MM.1S (cell line): ENCODE data around the gene GABARAPL1.

Experiments
- DNase-seq: peaks from one replicate; pipeline ENCODE4 v3.0.0-alpha.2; 2015
- H2AFZ ChIP-seq: fragments of 300-600 bp; sonication (generic); 2 replicates; pipeline ENCODE4 v1.6.0; 2016; ENCODE audit warnings: antibody characterized with exemption, low read length
- H3F3A ChIP-seq: fragments of 300-600 bp; sonication (generic); 2 replicates; pipeline ENCODE4 v1.6.1; 2016; ENCODE audit warnings: mild to moderate bottlenecking, antibody characterized with exemption, low read length, moderate library complexity, mixed read lengths; ENCODE audit not compliant: insufficient read depth
- H3K27ac ChIP-seq: fragments of 300-600 bp; sonication (generic); 2 replicates; pipeline ENCODE4 v1.5.1; 2016; ENCODE audit warnings: mild to moderate bottlenecking, low read length
- H3K27me3 ChIP-seq: fragments of 300-600 bp; sonication (generic); replicated peaks from 2 replicates; pipeline ENCODE4 v1.6.0; 2016; ENCODE audit warnings: low read length; ENCODE audit not compliant: insufficient read depth
- H3K36me3 ChIP-seq: fragments of 300-600 bp; sonication (generic); replicated peaks from 2 replicates; pipeline ENCODE4 v1.6.1; 2016; ENCODE audit warnings: mild to moderate bottlenecking, low read length, mixed read lengths; ENCODE audit not compliant: insufficient read depth
- H3K4me1 ChIP-seq: fragments of 300-600 bp; sonication (generic); 2 replicates; pipeline ENCODE4 v1.6.1; 2016; ENCODE audit warnings: low read length, mixed read lengths
- H3K4me2 ChIP-seq: fragments of 300-600 bp; sonication (generic); 2 replicates; pipeline ENCODE4 v1.6.0; 2016; ENCODE audit warnings: low read depth, low read length
- H3K4me3 ChIP-seq: fragments of 300-600 bp; sonication (generic); 2 replicates; pipeline ENCODE4 v1.5.1; 2016; ENCODE audit warnings: low read length, mixed read lengths
- H3K79me2 ChIP-seq: fragments of 300-600 bp; sonication (generic); 2 replicates; pipeline ENCODE4 v1.6.1; 2016; ENCODE audit warnings: mixed run types, low read length, mixed read lengths
- H3K9ac ChIP-seq: fragments of 300-600 bp; sonication (generic); 2 replicates; pipeline ENCODE4 v1.6.1; 2016; ENCODE audit warnings: low read length, mixed read lengths
- H3K9me2 ChIP-seq: fragments of 300-600 bp; sonication (generic); replicated peaks from 2 replicates; pipeline ENCODE4 v1.6.1; 2016; ENCODE audit warnings: mild to moderate bottlenecking, low read length, mixed read lengths; ENCODE audit not compliant: insufficient read depth
- H3K9me3 ChIP-seq: fragments of 300-600 bp; sonication (generic); replicated peaks from 2 replicates; pipeline ENCODE4 v1.6.1; 2016; ENCODE audit warnings: mild to moderate bottlenecking, low read length, mixed read lengths; ENCODE audit not compliant: insufficient read depth
- H4K20me1 ChIP-seq: fragments of 300-600 bp; sonication (generic); 2 replicates; pipeline ENCODE4 v1.6.1; 2016; ENCODE audit warnings: mild to moderate bottlenecking, low read length, moderate library complexity, mixed read lengths; ENCODE audit not compliant: insufficient read depth
- EZH2 ChIP-seq: fragments of 300-600 bp; sonication (generic); optimal IDR thresholded peaks from 2 replicates; pipeline ENCODE3; 2017; ENCODE audit warnings: low read depth, mild to moderate bottlenecking, antibody characterized with exemption, low read length, mixed read lengths
- EZH2phosphoT487 ChIP-seq: fragments of 300-600 bp; sonication (generic); IDR thresholded peaks from 2 replicates; pipeline ENCODE4 v1.6.1; 2018; ENCODE audit warnings: antibody characterized with exemption, low read length
- TF ChIP-seq, protein P1 (sequence below): fragments of 300-600 bp; sonication (generic); IDR thresholded peaks from 2 replicates; pipeline ENCODE4 v1.5.1; 2016; ENCODE audit warnings: antibody characterized with exemption, low read length, mixed read lengths

The GABARAPL1 gene

DNA sequence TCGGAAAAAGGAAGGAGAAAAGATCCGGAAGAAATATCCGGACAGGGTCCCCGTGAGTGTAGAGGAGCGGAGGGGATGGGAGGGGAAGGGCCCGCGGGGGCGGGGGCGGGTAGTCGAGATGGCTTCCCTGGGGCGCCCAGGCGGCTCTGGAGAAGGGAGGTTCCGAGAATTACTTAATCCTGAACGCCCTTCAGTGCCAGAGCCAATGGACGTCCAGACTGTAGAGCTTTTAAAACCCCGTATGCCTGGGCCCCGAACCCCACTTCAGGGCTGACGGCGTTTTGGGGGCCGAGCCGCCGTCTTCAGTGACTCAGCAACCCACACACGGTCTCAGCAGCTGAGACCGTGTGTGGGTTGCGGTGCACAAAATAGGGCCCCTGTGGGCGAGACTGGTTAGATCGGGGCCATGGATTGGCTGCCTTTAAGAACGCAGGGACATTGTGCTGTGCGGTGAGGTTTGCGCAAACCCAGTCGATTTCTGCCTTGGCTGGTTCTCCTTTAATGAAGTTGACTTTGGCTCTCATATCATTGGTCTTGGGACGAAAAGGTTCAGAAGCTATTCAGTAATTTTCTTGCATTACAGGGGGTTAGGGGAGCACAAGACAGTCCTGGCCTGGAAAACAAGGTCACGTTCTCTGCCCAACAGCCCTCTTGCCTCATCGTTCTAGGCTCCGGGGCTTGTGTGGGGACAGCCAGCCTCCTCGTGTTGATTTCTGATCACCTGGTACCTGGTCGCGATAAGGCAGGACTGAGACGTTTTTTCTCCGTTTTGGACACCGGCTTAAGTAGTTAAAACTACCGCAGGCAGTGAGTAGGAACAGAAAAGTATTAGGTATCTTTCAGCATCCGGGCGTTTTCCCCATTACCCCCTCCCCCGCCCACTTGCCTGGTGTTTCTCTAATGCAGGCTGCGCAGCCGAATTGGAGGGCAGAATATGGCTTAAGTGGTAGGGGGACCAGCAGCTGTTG is 775 bp downstream of the GABARAPL1 start:
- peak overlapping the region; percentile 72 for H3K4me2 ChIP-seq
- peak overlapping the region; percentile 77 for H3K9ac ChIP-seq
- TF ChIP-seq, protein P1, sequence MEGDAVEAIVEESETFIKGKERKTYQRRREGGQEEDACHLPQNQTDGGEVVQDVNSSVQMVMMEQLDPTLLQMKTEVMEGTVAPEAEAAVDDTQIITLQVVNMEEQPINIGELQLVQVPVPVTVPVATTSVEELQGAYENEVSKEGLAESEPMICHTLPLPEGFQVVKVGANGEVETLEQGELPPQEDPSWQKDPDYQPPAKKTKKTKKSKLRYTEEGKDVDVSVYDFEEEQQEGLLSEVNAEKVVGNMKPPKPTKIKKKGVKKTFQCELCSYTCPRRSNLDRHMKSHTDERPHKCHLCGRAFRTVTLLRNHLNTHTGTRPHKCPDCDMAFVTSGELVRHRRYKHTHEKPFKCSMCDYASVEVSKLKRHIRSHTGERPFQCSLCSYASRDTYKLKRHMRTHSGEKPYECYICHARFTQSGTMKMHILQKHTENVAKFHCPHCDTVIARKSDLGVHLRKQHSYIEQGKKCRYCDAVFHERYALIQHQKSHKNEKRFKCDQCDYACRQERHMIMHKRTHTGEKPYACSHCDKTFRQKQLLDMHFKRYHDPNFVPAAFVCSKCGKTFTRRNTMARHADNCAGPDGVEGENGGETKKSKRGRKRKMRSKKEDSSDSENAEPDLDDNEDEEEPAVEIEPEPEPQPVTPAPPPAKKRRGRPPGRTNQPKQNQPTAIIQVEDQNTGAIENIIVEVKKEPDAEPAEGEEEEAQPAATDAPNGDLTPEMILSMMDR: no peak
- TF ChIP-seq EZH2 (no peak), EZH2phosphoT487 (no peak)
- peak overlapping the region; percentile 83 for H3K4me3 ChIP-seq
- H3K27me3 ChIP-seq: peaks cover 6% of the 10 kb centered on the region
- no peaks in the 10 kb centered on the region for H3K9me2 ChIP-seq
- H3K27ac ChIP-seq: peak overlapping the region; percentile 64; the same call in 1 of the 2 replicates
- H3F3A ChIP-seq: peaks cover 14% of the 10 kb centered on the region
- no peaks in the 10 kb centered on the region for H3K9me3 ChIP-seq
- H3K4me1 ChIP-seq: peaks cover 15% of the 10 kb centered on the region
- H3K36me3 ChIP-seq: no peaks in the 10 kb centered on the region
- peak overlapping the region; percentile 78 for H2AFZ ChIP-seq
- no peaks in the 10 kb centered on the region for H4K20me1 ChIP-seq
- peak; percentile 42 for DNase-seq
- 0 out of 2 replicates have a peak, but pooled peaks cover 7% of the 10 kb centered on the region for H3K79me2 ChIP-seq

DNA sequence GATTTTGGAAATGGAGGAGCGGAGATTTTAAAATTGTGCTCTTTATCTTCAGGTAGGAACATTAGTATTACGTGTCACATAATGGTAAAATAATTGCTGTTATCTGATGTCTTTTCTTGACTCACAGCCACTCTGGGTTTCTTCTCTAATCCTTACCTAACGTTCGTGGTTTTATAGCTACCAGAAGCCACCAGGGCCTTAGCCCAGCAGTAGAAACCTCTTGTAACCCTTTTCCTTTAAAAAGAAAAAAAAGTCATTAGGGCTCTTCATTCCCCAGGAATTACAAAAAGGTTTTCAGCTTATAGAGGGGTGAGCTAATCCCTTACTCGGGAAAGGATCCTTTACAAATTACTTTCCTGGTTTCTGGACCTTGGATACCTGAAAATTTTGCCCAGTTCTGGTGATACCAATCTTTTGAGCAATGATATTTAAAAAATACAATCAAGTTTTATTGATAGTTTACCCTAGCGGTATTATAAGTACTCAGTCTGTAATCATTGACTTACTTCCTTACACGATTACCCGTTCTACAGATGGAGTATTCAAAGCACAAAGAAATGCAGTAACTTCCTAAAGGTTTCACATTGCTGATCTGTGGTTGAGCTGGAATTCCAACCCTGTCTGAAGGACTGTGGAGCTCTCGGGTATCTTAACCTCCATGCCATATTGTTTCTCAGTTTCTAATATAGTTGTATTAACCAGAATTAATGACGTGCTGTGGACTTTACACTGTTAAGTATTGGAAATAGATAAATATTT is 1.6 kb downstream of the GABARAPL1 start:
- no peaks in the 10 kb centered on the region for H3K9me3 ChIP-seq
- DNase-seq: no peak
- TF ChIP-seq EZH2phosphoT487 (no peak), EZH2 (no peak)
- TF ChIP-seq, protein P1: no peak
- H3K4me3 ChIP-seq: peak overlapping the region; percentile 83
- H3K27ac ChIP-seq: peak overlapping the region; percentile 64; the same call in 1 of the 2 replicates
- H3K4me1 ChIP-seq: peaks cover 15% of the 10 kb centered on the region
- no peaks in the 10 kb centered on the region for H4K20me1 ChIP-seq
- H3K27me3 ChIP-seq: peaks cover 6% of the 10 kb centered on the region
- H3K36me3 ChIP-seq: no peaks in the 10 kb centered on the region
- H3K9ac ChIP-seq: peak overlapping the region; percentile 77; the same call in 1 of the 2 replicates
- peak overlapping the region; percentile 78; the same call in 1 of the 2 replicates for H2AFZ ChIP-seq
- no peaks in the 10 kb centered on the region for H3K9me2 ChIP-seq
- peaks cover 14% of the 10 kb centered on the region for H3F3A ChIP-seq
- H3K79me2 ChIP-seq: 0 out of 2 replicates have a peak, but pooled peaks cover 7% of the 10 kb centered on the region
- peak overlapping the region; percentile 72 for H3K4me2 ChIP-seq

DNA sequence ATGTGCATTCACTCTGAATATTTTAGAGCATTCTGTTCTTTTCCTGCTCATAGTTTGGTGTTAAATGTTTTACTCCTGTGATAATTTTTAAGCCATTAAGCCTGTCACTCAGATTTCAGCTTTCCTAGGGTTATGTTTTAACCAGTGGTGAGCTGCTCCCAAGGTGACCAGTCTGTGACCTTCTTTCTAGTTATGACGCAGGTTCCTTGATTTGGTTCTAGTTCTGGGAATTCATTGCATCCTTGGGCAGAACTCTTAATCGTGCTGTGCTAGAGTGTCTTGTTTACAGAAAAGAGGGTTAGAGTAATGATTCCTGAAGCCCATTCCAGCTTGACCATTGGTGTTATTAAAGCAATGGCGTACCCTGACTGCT is 2.2 kb downstream of the GABARAPL1 start:
- TF ChIP-seq, protein P1: no peak
- TF ChIP-seq EZH2 (no peak), EZH2phosphoT487 (no peak)

More for the DNA sequence above, 2.2 kb downstream of the GABARAPL1 start:
- Histone ChIP-seq H3K9me2 (no peaks in the 10 kb centered on the region), H2AFZ (no peak overlapping the region), H3K9ac (no peak overlapping the region), H3K9me3 (no peaks in the 10 kb centered on the region), H3K4me2 (0 out of 2 replicates have a peak overlapping the region, but pooled peaks have one; percentile 72), H3K79me2 (0 out of 2 replicates have a peak, but pooled peaks cover 7% of the 10 kb centered on the region), H3K36me3 (no peaks in the 10 kb centered on the region), H3K4me3 (no peak overlapping the region), H3K27ac (no peak overlapping the region), H3K27me3 (peaks cover 6% of the 10 kb centered on the region), H3F3A (peaks cover 14% of the 10 kb centered on the region), H3K4me1 (peaks cover 15% of the 10 kb centered on the region), H4K20me1 (no peaks in the 10 kb centered on the region)
- DNase-seq: no peak
